Muscle of back (tissue), 13 donors: ENCODE measurements around the gene EBP. TPM values are rescaled to one million over a fixed set of nuclear protein-coding genes. Genes with fewer than 3 reads are reported as not detected.

Experiments
- DNase-seq, 3 donors: peaks; one replicate each; pipeline versions ENCODE4 v3.0.0 to v3.0.0-alpha.2; 2013
- long read RNA-seq, 9 donors: transcript quantifications; one replicate each; lab custom pipeline, GENCODE V29; 2026
- polyA plus RNA-seq, 10 donors: library from polyadenylated mRNA; unstranded; fragments of 120-200 nt; gene quantifications; one replicate each; pipeline ENCODE4 v1.2.1, GENCODE V29; 2013; ENCODE audit not compliant: insufficient read length in 10 of 10

Gene EBP
- polyA plus RNA-seq, result 10 to 100 TPM; 14.4 to 24.9 (median 16.5) TPM
- long read RNA-seq, donor 1, partial matches to known transcripts, result 7 of 11 reads
- long read RNA-seq, donor 1, other reads (novel, unspliced or antisense), result 0 of 11 reads
- long read RNA-seq, donor 2, partial matches to known transcripts, result 12 of 16 reads
- long read RNA-seq, donor 2, other reads (novel, unspliced or antisense), result 0 of 16 reads
- long read RNA-seq, donor 3, result 0 reads
- long read RNA-seq, donor 4, partial matches to known transcripts, result 11 of 16 reads
- long read RNA-seq, donor 4, other reads (novel, unspliced or antisense), result 0 of 16 reads
- long read RNA-seq, donor 5, transcript EBP-205 (5 exons, 1,775 nt), result major isoform, 6 of 8 reads
- long read RNA-seq, donor 5, partial matches to known transcripts, result 0 of 8 reads
- long read RNA-seq, donor 5, other reads (novel, unspliced or antisense), result 0 of 8 reads
- long read RNA-seq, donor 6, transcript EBP-205 (5 exons, 1,775 nt), result major isoform, 5 of 30 reads
- long read RNA-seq, donor 6, partial matches to known transcripts, result 23 of 30 reads
- long read RNA-seq, donor 6, other reads (novel, unspliced or antisense), result 0 of 30 reads
- long read RNA-seq, donor 7, partial matches to known transcripts, result 9 of 10 reads
- long read RNA-seq, donor 7, other reads (novel, unspliced or antisense), result 0 of 10 reads
- long read RNA-seq, donor 8, transcript EBP-205 (5 exons, 1,775 nt), result major isoform, 8 of 18 reads
- long read RNA-seq, donor 8, partial matches to known transcripts, result 10 of 18 reads
- long read RNA-seq, donor 8, other reads (novel, unspliced or antisense), result 0 of 18 reads
- long read RNA-seq, donor 9, result 0 reads

DNA sequence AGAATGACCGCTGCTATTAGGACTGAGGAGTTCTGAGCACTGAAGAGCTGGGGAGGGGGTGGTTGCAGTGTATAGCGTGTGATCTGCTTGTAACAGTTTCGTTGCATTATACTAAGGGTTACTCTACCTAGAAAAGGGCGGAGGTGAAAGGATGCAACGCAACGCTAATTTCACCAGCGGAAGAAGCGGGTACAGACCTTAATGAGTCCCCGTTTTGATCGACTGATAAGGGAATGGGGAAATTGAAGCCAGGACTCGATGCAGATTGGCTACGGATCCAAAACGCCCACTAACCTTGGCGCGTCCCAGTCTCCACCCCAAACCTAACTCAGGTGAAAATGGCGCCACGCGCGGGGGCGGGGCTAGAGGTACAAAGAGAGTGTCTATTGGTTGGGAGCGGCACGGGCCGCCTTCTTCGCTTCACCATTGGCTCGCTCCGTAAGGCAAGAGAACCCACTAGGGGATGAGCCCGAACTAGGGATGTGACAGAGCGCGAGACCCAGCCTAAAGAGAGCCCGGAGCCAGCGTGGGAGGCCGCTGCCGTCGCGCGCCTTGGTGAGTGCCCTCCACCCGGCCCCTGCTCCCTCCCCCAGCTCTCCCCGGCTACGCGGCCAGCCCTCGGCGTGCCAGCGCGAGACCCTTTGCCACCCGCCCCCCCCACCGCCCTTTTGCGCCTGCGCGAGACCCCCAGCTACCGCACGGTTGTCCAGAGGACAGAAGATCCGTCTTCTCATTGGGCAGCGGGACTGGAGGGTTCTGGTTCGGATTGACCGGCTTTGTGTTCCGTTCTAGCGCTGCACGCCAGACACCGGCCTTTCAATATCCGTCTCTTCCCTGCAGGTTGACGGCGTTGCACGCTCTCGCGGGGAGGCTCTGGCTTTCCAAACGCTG is at the start of gene EBP:
TSS of gene EBP (plus strand) at position 456 of the 891 bp plus-strand sequence. CDS start 1,964 bp downstream, outside the sequence.
- peak; percentile 79 to 93 (median 84) for DNase-seq

DNA sequence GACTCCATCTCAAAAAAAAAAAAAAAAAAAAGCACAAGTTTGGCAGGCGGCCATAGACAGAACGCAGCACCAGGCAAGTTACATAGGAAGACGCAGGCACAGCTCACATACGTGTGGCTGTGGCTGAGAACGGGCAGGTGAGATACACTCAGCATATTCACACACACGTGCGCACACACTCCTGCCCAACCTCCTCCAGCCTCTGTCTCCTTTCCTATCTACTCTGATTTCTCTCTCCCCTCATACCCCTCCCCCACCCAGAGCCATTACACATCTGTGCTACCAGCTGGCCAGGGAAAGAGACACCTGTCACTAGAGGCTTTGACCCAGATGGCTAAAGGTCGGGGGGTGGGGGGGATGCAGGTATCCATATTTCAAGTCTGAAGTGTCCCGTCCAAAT is 49.4 kb upstream of the EBP start:
- DNase-seq, result no peak

DNA sequence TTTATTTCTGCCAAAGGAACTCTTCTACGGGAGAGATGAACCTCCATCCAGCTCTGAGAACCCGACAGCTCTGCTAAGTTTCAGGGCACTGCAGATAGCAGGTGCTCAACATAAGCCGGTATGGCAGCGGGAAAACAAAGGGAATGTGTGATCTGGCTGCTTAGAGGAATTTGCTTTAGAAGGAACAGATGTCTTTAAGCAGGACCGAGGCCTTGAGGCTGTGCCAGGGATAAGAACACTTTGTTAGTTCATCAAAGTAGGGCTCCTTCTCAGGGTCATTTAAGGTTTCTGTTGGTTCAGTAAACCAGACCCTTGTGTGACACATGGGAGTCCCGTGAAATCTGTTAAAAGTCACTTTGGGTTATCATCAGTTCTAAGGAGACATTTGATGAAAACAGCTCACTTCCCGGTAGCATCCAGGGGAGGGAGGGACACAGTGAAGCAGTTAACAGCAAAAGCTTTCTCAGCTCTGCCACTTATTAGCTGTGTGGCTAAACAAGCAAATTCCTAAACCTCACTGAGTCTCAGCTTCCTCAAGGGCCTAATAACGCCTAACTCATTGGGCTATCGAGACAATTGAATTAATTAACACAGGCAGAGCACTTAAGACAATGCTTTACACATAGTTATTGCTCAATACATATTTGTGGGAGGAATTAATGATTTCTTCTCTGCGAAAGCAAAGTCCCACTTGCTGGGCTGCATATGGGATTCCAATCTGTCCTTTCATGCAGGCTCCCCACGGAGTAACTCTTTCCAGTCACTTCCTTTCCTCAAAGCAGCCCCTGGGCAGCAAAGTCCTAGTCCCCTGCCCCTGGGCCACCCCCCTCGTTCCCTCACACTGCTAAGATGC is 48.5 kb upstream of the EBP start:
- DNase-seq, result no peak

DNA sequence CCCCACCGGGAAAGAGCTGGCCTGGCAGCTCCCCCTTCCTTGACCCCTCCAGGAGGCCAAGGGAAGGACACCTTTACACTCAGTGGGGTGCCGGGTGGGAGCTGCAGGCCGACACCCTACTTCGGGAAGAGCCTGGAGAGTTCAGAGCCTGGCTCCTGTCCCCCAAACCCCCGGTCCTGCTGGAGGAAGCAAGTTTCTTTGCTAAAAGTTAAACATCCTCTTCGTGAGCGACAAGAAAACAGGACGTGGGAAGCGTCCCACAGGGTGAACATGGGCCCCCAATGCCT is 48.0 kb upstream of the EBP start:
- DNase-seq, result no peak

DNA sequence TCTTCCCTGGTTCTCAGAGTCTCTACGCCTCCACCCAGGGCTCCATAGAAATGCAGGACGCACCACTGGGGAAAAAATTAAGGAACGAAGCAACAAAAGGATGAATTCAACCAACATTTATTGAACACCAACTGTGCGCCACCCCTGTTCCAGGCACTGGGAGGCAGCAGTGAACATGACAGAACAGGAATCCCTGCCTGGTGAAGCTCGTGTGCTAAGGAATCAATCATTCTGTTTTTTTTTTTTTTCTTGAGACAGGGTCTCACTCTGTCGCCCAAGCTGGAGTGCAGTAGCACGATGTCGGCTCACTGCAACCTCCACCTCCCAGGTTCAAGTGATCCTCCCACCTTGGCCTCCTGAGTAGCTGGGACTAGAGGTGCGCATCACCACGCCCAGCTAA is 47.5 kb upstream of the EBP start:
- DNase-seq, result no peak

DNA sequence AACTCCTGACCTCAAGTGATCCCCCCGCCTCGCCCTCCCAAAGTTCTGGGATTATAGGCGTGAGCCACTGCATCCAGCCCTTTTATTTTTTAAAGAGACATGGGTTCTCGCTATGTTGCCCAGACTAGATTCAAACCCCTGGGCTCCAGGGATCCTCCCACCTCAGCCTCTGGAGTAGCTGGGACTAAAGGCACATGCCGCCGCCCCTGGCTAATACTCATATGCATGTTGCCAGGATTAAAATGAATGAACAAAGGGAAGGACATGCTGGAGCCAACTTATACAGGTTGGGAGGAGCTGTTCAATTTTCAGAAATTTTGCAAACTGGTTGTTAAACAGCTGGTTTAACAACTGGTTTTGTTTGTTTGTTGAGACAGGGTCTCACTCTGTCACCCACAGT is 47.0 kb upstream of the EBP start:
- DNase-seq, result no peak

DNA sequence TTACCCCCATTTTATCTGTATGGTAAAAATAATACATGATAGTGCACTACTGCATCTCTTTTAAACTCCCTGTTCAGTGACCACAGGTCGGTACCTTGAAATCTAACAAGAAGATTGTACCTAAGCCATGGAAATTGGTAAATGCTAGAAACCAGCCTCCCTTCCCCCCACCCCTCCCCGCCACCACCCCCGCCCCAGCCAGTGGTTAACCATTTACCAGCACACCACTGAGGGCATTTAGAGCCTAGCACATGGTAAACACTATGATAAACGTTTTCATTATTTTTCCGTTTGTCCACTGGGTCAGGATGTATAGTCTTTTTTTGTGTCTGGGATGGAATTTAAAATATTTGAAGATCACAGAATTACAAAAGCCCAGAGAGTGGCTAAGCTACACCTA is 46.3 kb upstream of the EBP start:
- DNase-seq, result no peak

DNA sequence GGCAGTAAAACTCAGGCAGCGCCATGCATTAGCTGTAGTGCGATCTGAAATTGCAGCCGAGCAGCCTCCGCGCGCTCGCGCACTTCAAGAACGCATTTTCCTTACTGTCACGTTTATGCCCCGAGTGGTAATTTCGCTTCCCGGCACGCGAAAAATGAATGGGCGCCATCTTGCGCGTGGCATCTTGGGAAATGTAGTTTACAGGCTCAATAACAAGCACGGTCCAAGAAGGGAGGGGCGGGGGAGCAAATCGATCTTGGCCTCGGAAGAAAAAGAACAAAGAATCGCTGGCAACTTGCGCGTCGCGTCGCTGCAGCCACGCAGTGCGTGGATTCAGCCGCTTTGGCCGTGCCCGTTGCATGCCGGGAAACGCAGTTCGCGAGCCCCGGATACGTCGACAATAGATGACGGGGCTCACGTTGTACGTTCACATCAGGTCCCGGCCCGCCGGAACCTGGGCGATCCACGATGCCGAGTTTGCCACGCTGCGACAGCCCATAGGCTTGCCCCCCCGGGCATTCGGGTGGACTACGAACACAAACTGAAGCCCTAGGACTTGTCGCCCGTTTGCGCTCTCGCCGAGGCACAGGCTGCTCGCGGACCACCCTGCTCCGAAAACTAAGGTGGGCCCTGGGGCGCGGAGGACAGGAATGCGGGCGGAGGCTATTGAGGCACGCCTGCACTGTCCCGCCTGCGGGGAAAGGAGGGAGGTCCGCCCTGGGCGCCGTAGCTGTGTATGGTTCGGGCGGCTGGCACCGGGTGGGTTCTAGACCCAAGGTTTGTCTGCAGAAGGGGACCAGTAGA is 45.6 kb upstream of the EBP start, which contains the start of gene FTSJ1:
TSS of gene FTSJ1 (plus strand) at position 426 of the 804 bp plus-strand sequence. CDS start 1,849 bp downstream, outside the sequence.
- DNase-seq, result peak; percentile 86 to 96 (median 93)

DNA sequence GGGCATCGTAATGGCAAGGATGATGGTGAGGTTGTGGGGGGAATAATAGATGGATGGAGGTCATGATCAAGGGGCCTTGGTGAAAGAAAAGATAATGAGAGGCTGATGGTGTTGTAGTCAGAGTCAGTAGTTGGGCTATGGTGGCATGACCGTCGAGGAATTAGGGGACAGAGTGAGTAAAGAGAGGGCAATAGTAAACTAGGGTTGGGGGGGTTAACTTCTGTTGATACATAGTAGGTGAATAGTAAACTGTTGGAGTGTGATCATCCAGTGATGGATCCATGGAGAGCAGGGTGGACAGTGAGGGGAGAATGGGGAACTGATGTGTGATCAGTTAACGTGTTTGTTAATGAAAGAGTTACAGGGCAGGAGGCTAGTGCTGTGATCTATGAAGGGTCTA is 44.7 kb upstream of the EBP start:
- DNase-seq, result no peak

DNA sequence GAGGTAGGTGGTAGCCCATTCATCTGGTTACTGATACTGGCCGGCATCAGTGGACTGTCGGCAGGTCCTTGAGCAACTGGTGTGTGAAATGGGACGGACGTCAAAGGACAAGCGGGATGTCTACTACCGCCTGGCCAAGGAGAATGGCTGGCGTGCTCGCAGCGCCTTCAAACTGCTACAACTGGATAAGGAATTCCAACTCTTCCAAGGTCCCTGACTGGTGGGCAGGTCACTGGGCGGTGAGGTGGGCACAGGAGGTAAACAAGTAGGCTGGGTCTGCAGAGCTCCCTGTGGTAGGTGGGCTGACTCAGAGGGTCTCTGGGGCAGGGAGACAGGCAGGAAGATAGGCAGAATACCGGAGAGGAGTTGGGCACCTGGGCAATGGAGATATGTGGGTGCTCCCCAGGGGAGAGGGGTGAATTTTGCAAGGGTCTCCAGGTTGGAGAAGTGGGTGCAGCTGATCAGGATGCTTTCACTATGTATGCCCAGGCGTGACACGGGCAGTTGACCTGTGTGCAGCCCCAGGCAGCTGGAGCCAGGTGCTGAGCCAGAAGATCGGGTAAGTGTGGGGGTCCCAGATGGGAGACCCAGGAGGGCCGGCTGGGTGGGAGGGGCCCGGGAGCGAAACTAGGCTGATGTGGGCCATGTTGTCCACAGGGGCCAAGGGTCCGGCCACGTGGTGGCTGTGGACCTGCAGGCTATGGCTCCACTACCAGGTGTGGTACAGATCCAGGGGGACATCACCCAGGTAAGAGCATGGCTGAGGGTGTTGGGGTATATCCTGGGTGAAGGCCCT is 43.5 kb upstream of the EBP start:
- no peak for DNase-seq

DNA sequence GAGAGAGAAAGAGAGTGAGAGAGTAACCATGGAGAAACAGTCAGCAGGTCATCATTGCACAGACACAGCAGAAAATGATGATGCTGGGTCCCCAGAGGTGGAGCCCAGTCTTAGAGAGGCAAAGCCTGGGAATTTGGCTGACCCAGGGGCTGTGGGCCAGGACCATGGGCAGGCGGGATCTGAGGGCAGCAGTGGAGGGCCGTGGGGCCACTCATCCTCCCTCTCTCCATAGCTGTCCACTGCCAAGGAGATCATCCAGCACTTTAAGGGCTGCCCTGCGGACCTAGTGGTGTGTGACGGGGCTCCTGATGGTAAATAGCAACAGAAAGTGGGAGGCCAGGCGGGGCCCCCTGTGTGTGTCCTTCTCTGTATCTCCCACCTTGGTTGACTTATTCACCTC is 42.8 kb upstream of the EBP start:
- no peak for DNase-seq

DNA sequence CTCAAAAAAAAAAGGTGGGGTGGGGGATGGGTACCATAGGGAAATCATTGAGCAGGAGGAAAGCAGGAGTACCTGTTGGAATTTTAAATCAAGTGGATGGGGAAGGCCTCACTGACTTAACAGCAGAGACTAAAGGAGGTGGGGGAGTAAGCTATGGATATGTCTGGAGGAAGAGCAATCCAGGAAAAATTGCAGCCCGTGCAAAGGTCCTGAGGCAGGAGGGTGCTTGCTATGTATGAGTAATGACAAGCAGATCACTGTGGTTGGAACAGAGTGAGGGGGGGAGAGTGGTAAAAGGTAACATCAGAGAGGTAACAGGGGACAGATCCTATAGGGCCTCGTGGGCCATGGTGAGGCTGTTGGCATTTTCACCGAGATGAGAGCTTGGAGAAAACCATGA is 41.5 kb upstream of the EBP start:
- no peak for DNase-seq

DNA sequence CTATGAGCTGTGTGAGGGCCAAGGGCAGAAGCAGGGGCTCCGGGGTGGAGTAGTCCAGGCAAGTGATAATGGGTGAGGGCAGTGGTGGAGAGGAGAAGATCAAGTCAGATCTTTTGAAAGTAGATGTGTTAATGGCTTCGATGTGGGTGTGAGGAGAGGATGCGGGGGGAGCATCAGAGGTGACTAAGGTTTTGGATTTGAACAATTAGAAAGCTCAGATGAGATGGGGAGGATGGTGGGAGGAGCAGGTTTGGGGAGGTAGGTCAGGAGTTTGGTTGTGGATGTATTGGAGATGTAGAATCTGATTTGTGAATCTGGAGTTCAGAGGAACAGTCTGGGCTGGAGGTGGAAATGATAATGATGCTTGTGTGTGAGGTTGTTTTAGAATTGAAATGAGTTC is 41.0 kb upstream of the EBP start:
- DNase-seq, result no peak

DNA sequence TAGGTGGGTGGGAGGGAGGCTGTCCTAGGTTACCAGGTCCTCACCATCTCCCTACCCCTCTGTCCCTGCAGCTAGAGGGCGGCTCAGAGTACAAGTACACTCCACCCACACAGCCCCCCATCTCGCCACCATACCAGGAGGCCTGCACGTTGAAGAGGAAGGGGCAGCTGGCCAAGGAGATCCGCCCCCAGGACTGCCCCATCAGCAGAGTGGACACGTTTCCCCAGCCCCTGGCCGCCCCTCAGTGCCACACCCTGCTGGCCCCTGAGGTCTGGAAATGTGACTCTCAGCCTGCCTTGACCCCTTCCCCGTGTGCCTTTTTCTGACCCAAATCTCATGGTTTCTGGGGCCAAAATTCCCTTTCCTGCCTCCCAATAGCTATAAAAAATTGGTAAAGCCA is 39.1 kb upstream of the EBP start:
- no peak for DNase-seq

DNA sequence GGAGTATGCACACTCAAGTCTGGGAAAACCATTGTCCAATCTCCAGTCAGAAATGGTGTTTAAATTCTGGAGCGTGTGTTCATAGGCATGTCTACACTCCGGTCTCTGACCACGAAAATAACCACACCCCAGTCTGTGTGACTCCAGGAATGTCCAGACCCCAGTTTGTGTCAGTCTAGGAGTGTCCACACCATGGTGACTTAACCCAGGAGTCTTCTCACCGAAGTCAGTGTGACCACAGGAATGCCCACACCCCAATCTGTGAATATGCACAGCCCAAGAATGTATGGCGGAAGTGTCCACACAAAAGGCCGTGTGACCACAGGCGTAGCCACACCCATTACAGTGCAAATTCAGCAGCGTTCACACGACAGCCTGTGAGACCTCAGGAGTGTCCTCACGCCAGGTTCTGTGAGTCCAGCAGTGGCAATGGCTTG is 34.2 kb upstream of the EBP start:
- peak in 1 of 3 donors; percentile 64 for DNase-seq

DNA sequence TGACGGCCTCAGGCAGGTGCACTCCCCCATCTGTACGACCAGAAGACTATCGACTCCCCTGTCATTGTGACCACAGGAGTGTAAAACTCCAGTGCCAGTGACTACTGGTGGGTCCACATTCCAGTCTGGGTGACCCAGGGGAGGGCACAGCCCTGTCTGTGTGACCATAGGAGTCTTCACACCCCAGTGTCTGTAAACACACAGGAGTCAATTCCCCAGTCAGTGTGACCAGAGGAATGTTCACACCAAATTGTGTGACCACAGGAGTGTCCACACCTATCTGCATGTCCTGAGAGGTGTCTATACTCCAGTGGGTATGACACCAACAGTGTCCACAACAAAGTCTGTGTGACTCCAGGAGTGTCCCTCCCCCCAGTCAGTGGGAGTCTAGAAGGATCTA is 33.6 kb upstream of the EBP start:
- no peak for DNase-seq

DNA sequence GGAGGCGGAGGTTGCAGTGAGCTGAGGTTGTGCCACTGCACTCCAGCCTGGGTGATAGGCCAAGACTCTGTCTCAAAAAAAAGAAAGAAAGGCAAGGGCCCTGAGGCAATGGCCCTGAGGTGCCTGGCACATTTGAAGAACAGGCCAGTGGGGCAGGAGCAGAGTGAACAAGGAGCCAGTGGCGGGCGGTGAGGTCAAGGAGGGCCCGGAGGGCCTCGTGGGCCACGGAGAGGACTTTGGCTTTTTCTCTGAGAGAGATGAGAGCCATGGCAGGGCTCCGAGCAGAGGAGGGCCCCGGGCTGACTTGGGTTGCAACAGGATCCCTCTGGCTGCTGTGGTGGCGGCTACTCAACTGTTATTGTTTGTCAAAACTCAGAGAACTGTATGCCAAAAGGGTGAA is 32.3 kb upstream of the EBP start:
- DNase-seq, result no peak

DNA sequence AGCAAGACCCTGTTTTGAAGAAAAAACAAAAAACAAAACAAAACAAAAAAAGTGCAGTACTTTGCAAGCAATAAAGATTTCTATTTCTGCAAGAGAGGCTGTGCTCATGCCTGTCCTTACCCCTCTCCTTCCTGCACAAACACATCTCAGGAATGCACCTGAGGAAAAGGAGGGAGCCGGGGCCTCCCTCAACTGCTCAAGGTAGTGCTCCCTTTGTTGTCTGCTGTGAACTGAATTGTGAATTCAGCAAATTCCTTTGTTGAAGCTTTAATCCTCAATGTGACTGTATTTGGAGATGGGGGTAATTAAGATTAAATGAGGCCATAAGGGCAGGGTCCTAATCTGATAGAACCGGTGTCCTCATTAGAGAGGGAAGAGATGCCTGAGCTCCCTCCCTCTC is 31.7 kb upstream of the EBP start:
- DNase-seq, result no peak

DNA sequence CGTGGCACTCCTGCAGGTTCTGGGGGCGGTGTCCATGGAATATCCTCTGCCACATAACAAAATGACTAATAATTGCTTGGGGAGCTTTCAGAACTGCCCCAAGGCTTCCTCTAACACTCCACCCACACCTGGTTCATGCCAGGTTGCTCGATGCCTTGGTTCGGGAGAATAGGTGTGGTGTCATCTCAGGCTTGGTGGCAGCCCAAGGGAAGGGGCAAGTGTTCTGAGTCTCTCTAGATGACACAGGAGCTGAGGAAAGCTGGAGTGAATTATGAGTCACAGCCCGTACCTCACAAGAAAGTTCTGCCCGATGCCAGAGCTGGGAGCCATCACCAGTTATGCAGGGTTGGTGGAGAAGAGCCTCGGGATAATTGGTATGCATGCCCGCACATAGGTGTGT is 30.9 kb upstream of the EBP start:
- DNase-seq, result no peak
